Left renal cortex interstitium (tissue), 4 donors: ENCODE measurements around the gene TMEM255B. TPM values are rescaled to one million over a fixed set of nuclear protein-coding genes. Genes with fewer than 3 reads are reported as not detected.

Experiments
- DNase-seq, 4 donors: peaks; one replicate each; pipeline ENCODE4 v3.0.0-alpha.2; 2013; ENCODE audit warnings: low read depth in 4 of 4, low spot score in 2 of 4, missing footprints in 1 of 4
- polyA plus RNA-seq, 4 donors: library from polyadenylated mRNA; unstranded; fragments of 120-200 nt; gene quantifications; one replicate each; pipeline ENCODE4 v1.2.1, GENCODE V29; 2013; ENCODE audit not compliant: insufficient read length in 4 of 4

Gene TMEM255B
- polyA plus RNA-seq, 4 donors, result 6.6 to 8.6 (median 7.6) TPM

DNA sequence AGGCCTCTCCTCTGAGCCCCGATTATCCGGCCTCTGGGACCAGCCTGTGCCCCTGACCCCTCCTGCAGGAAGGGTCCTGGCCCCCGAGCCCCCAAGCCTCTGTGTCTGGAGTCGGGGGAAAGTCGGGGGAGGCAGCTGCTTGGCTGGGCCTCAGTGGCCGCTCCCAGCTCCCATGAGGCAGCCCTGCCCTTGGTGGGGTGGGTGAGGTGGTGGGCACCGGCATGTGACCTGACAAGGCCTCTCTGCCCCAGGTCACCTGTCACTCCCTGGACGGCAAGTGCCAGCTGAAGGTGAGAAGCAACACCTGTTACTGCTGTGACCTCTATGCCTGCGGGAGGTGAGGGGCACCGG, 41.5 kb downstream of the TMEM255B start:
- no peak for DNase-seq

GRCh38 chr13:113801289-113801961, 42.4 kb downstream of the TMEM255B start:
- DNase-seq, result no peak

GRCh38 chr13:113802090-113802531, 43.1 kb downstream of the TMEM255B start:
- DNase-seq, result no peak

DNA sequence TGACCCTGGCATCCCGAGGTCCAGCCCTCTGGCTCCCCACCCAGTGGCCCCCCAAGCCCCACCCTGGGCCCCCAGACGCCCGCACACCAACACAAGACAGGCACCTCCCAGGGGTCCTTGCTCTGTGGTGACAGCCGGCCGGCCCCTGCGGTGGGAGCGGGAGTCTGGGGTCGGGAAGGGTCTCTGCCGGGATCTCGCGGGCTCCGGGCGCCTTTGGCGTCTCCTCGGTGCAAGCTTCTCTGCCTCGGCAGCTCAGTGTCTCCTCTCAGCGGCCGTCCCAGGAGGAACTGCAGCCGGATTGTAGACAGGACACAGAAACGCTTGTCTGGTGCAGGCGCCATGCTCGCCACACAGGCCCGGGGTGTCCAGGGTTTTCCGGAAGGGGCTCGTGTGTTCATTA, 43.7 kb downstream of the TMEM255B start:
- no peak for DNase-seq

GRCh38 chr13:113803409-113804016, 44.5 kb downstream of the TMEM255B start:
- no peak for DNase-seq

DNA sequence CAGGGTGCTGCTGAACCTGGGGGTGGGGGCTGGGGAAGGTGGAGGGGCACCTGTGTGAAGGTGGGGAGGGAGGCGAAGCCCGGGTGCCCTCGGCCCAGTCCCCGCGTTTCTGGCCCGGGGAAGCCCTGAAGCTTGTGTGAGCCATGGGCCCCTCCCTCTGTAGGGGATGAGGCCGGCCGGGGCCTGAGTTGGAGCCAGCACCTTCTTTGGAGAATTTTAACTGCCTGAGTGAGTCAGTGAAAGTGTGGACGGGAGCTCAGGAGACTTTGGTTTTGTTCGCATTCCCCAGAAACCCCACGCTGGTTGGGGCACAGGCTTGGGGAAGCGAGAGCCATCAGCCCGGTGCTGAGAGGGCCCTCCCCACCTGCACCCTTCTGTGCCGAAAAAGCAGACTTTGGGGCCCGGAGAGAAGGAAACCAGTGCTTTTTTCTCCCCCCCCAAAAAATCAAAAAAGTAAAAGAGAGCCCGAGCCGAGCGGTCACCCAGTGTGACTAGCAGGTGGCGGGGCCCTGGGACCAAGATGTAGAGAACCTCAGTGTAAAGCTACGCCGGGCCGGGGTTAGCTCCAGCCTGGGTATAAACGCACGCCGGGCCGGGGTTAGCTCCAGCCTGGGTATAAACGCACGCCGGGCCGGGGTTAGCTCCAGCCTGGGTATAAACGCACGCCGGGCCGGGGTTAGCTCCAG, 45.1 kb downstream of the TMEM255B start:
- no peak for DNase-seq

- DNase-seq, result no peak
These were observed 45.8 kb downstream of the TMEM255B start for GRCh38 chr13:113804703-113805430.

DNA sequence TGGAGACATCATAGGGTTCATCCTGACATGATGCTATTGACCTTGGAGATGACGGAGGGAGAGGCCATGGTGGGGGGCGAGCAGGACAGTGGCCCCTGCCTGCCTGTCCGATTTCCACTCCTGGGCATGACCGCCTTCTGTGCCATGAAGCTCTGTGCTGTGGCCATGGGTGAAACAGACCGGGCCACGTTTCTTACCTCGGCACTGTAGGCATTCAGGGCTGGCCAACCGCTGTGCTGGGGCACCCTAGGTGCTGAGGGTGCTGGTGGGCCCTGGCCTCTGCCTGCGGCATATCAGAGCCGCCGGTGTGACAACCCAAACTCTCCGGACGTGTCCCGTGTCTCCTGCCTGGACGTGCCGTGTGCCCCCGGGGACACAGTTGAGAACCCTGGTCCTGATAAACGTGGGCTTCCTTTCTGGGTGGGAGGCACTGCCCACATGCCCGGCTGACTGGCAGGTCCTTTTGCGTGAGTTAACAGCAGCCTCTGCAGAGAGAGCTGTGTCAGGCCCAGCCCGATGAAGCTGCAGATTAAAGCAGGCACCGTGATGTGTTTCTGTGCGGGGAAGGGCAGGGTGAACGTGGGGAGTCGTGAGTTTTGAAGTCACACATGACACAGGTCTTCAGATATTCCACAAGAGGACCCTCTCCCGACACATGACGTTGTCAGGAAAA, 46.5 kb downstream of the TMEM255B start:
- no peak for DNase-seq

DNA sequence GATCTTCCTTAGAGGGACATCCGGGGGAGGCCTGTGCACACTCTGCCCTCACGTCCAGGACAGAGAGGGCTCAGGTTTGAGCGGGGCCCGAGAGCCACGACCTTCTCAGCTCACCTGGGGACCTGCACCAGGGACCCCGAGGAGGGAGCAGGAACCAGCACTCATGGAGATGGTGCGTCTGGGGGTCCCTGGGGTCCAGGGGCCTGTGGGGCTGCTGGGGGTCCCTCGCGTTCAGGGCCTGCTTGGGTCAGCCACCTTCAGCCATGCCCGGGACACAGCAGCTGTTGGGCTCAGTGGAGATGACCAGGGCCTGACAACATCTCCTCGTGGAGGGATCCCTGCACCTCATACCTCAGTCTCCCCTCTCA, 47.1 kb downstream of the TMEM255B start:
- DNase-seq, result no peak

DNA sequence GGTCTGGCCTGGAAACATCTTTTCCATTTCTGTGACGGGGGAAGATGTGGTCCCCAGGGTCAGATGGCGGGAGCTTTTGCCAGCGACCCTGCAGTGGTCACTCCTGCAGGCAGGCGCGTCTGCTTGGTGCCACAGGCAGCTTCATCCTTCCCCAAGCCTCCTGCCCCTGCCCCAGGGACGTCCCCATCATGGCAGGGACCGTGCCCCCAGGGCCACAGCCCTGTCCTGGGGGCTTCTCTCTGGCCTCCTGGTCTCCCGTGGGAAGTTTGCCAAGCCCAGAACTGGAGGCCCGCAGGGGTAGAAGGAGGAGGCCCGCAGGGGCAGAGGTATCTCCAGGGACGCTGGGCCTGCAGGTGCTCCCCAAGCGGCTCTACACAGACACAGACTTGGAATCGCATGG, 47.5 kb downstream of the TMEM255B start:
- no peak for DNase-seq

DNA sequence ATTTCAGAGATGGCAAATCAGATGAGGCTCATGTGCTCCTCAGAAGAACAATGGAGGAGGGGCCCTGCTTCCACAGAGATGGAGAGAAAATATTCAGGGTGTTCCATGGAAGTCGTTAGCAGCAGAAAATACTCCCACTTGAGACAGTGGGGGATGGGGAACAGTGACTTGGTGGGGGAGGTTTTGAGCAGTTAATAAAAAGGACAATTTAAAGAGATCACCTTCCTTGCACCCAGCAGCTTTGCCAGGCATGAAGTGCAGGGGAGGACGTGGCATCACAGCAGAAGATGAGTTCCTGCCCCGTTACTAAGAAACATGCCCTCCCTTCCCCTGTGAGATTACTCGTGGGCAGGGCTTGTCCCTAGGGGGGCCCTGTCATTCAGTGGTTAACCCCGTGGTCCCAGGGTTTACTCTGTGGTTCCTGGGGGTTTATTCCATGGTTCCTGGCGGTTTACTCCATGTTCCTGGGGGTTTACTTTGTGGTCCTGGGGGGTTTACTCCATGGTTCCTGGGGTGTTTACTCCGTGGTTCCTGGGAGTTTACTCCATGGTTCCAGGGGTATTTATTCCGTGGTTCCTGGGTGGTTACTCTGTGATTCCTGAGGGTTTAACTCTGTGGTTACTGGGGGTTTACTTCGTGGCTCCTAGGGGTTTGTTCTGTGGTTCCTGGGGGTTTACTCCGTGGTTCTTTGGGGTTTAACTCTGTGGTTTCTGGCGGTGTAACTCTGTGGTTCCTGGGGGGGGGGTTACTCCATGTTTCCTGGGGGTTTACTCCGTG, 49.2 kb downstream of the TMEM255B start:
- DNase-seq, result no peak

- DNase-seq, result no peak
These were observed 50.9 kb downstream of the TMEM255B start for GRCh38 chr13:113809934-113810333.

GRCh38 chr13:113810640-113811039, 51.6 kb downstream of the TMEM255B start:
- DNase-seq, result no peak

- no peak for DNase-seq
These were observed 52.3 kb downstream of the TMEM255B start for GRCh38 chr13:113811081-113811928.

GRCh38 chr13:113812178-113813040, 53.4 kb downstream of the TMEM255B start:
- no peak for DNase-seq

DNA sequence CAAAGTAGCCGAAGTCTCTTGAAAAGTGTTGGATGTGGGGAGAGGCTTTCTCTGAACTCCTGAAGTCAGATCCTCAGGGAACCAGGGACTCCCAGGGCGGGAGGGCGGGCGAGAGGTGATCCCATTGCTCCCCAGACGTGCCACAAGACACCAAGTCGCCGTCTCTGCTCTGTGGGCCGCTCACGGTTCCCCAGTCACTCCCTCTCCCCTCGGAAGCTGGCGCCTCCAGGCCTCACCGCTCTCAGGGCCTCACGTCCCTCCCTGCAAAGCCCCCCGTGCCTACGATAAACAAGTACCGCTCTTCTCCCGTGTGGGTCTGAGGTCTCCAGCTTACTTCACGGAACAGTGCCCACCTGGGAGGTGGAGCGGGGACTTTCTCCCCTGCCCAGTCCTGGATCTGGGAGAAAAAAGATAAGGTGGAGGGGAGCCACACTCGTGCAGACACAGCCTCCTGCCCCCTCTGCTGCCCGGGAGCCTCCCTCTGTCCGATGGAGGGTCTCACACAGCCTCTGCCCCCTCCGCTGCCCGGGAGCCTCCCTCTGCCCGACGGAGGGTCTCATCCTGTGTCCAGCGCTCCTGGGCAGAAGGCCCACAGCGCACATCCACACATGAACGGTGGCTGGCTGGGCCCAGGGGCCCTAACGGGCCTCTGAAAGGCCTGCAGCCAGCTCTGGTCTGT, 54.2 kb downstream of the TMEM255B start:
- DNase-seq, result no peak

GRCh38 chr13:113813749-113814434, 54.9 kb downstream of the TMEM255B start:
- no peak for DNase-seq
